NT2/D1 (cell line): ENCODE results near the gene ZNF534.

ENCODE experiments used
- SUZ12 ChIP-seq: IDR thresholded peaks from 2 replicates; pipeline ENCODE4 v1.6.1; 2011; ENCODE audit not compliant: insufficient read length, insufficient read depth; ENCODE audit errors: extremely low read depth
- YY1 ChIP-seq: IDR thresholded peaks from 2 replicates; pipeline ENCODE4 v1.6.1; 2011; ENCODE audit not compliant: insufficient read length, insufficient read depth
- ZNF274 ChIP-seq: IDR thresholded peaks from 2 replicates; pipeline ENCODE4 v1.6.1; 2011; ENCODE audit warnings: mild to moderate bottlenecking, low read depth, low read length

- TF ChIP-seq SUZ12 (no peak), ZNF274 (no peak), YY1 (no peak)
Measured at GRCh38 chr19:52398081-52398441, 30.9 kb upstream of the ZNF534 start.
